ELR (cell line): Measurements from ENCODE around the gene ROCK2.
"Not testable (repeated sequence)": the region's sequence is repeated elsewhere in the genome, so short reads cannot be mapped to it uniquely, and the experiment has no call there.

Experiments
- DNase-seq: peaks from one replicate; pipeline ENCODE4 v3.0.0-alpha.2; 2015; ENCODE audit warnings: low read depth

The ROCK2 gene

DNA sequence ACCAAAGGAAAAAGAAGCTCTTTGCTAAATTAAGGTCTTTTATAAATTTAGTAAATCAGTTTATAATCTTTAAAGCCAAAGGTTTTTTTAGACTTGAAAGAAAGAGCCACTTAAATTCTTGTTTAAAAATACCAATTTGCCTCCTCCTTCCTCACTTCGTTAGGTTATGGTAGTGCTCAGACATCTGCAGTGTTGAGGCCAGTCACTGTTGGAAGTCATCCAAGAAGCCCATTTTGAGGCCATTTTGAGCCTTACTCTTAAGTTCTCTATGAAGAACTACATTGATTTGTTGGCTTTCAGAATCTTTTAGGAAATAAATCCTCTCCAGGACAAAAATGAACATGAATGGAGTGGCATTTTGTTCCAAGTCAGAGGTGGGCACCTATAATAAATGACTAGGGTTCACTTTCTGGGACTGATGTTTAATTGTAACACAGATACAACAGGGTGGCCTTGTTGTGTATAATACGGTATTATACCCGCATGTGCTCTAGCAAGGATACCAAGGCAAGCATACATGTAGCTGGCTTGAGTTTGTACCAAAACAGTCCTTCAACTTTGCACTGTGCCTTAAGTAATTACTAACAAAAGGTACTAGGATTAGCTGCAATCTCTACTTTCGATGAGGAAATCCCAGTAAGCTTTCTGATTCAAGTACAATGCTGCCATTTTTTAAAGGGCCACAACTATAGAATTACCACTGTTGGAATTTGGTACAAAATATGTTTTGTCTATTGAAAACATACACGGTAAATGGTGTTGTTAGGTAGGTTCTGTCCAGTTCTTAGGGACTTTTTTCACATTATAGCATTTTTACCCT is 166.4 kb downstream of the ROCK2 start:
- DNase-seq: peak; percentile 13

DNA sequence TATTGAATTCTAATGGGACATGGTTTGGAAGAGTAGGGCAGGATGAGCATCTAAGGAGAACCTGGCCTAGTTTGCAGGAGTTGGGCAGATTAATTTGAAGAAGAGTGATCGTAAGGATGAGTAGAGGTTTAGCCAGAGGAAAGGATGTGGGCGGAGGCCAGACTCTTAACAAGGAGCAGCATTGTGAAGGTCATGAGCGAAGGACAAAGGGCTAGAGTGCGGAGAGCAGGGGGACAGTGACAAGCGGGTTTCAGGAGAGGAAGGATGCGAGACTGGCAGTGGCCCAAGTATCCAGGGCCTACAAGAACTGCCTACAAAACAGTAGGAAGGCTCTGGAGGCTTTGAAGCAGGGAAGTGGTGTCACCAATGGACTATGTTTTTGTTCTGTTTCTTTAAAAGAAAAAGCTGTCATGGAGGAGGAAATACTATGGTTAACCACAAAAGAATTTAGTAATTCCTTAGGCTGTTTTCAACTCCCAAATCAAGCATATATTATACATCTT is 169.1 kb downstream of the ROCK2 start:
- peak; percentile 59 for DNase-seq

DNA sequence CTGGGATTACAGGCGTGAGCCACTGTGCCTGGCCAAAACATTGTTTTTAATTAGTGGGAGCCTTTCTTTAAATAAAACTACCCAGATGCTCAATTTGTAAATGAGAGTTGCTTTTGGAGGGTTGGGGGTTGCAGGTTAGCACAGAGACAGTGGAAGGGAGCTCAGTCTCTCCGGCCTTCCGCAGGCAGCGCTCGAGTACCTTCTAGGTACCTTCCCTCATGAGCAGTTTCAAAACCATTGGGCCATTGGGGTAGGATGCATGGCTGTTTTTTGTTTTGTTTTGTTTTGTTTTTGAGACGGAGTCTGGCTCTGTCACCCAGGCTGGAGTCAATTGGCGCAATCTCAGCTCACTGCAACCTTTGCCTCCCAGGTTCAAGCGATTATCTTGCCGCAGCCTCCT is 170.2 kb downstream of the ROCK2 start:
- no peak for DNase-seq

DNA sequence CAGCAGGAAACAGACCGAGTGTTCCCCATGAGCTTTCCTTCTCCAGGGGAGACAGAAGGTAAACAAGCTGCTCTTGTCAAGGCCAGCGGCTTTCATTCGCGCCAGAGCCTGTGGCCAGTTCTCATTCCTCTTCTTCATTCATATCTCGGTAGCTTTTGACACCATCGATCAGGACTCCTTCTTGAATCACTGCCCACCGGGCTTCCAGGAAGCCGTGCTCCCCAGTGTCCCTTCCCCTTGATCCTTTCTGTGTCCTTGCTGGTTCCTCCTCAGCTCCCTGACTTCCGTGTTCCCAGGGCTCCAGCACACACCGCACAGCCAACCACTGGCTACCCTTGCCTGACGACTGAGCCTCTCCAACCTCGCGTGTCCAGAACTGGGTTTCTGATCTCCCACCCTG is 175.1 kb downstream of the ROCK2 start:
- DNase-seq: no peak

DNA sequence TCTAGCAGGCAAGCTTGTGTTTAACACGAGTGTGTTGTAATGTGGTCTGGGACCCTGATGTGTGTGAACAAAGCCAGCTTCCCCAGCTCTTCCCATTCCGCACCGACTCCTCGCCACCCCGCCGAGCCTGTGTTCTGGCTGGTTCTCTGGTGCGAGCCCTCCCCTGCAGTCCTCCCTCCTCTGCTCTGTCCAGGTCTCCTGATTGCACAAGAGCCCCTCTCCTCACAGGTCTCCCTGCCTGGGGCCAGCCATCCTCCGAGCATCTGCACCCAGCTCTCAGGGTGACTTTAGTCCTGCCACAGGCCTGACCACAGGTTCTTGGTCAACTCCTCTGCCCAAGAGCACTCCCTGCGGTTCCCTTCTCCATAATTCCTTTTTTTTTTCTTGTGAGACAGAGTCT is 175.9 kb downstream of the ROCK2 start:
- no peak for DNase-seq

DNA sequence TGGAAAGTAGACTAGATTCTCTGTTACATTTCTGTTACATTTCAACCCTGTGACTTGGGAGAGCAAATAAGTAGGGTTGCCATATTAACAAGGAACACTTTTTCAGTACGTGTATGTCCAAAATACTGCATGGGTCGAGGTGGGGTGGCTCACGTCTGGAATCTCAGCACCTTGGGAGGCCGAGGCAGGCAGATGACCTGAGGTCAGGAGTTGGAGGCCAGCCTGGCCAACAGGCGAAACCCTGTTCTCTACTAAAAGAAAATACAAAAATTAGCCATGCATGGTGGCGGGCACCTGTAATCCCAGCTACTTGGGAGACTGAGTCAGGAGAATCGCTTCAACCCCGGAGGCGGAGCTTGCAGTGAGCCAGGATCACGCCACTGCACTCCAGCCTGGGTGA is 178.0 kb downstream of the ROCK2 start:
- DNase-seq: no peak

DNA sequence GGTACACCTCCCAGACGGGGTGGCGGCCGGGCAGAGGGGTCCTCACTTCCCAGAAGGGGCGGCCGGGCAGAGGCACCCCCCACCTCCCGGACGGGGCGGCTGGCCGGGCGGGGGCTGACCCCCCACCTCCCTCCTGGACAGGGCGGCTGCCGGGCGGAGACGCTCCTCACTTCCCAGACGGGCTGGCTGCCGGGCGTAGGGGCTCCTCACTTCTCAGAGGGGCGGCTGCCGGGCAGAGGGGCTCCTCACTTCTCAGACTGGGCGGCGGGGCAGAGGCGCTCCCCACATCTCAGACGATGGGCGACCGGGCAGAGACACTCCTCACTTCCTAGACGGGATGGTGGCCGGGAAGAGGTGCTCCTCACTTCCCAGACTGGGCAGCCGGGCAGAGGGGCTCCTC is 179.4 kb downstream of the ROCK2 start:
- DNase-seq: not testable (repeated sequence)

DNA sequence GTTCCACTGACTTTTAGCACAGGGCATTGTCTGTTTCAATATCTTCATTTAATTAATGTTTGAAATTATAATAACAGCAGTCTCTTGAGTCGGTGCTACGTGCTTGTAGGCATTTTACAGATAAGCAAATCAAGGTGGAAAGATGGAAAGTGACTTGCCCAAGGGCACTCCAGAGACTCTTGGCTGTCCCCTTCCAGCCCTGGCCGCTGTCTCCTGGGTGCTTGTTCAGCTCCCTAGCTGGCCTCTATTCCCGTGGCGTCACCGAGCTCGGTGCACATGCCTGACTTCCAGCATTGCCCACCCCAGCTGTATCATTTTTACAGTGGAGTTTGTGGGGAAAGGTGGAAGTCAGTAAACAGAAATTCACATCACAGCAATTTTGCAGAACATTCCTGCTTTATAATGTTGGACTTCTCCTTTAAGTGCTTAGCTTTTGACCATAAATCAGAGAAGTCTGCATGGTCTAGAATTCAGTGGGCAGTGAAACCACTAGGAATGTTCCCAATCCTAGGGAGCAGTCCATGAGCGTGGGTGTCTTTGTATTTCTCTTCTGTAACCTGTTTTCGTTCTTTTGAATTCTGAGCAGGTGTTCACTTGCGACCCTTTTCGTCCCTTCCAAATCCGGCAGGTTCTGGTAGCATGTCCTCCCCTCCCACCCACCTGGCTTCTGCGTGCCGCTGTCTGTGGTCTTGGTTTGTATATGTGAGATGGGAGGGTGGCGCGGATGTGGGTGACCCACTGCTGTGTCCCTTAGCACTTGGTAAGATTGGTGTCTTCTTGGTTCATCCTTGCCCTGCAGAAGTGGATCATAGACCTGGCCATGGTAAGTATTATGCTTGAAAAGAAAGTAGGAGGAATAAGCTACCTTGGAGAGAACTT is 180.8 kb downstream of the ROCK2 start:
- DNase-seq: no peak

DNA sequence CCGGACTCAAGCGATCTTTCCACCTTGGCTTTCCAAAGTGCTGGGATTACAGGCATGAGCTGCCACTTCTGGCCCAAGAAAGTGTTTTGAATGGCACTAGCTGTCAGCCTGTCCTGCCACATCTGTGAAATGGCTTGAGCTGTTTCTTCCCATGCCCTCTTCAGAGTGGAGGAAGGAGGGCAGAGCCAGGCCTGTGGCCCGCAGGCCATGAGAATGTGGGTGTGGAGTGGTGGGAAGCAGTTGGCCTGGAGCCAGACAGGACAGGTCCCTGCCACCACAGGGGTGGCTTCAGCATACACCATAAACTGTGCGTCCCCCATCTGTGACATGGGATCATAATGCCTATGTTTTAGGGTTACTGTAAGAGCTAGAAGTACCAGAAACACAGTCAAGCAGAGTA is 182.7 kb downstream of the ROCK2 start:
- no peak for DNase-seq

DNA sequence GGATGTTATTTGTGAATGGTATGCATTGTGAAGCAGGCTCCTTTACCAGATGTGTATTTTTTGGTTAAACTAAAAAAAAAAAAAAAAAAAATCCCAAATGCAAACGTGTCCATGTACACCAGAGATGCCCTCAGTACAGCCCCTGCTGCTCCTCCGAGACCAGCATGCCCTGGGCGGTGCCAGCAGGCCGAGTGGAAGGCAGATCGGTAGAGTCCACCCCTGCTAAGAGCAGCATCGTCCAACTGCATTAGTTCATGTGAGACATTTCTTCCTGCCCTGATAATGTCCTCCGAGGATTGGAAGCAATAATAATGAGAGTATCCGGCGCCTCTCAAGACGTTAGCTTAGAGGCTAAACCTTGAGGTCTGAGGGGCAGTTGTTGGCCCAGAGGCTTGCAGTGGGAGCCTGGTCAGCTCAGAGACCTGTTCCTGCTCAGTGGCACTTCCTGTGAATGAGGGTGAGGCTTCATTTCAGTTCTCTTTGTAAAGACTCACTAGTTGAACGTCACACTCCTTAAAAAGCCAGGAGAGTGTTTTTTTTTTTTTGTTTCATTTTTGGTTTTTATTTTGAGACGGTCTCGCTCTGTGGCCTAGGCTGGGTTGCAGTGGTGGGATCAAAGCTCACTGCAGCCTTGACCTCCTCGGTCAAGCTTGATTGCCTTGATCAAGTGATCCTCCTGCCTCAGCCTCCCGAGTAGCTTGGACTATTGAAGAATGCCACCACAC is 183.5 kb downstream of the ROCK2 start:
- DNase-seq: no peak

DNA sequence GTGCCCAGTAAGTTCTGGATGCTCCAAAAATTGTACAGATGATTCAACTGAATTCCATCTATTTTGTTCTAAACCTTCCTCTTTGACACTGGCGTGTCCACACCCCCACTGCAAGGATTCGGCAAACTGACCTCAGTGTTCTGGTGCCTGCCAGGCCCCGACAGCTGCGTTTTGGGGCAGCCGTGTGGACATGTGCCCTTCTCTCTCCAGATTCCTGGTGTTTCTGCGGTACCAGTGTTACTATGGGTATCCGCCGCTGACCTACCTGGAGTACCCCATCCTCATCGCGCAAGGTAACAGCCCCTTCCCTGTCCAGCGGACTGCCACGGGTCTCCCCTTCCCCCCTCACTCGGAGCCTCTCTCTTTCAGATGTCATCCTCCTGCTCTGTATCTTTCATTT is 184.2 kb downstream of the ROCK2 start:
- no peak for DNase-seq

DNA sequence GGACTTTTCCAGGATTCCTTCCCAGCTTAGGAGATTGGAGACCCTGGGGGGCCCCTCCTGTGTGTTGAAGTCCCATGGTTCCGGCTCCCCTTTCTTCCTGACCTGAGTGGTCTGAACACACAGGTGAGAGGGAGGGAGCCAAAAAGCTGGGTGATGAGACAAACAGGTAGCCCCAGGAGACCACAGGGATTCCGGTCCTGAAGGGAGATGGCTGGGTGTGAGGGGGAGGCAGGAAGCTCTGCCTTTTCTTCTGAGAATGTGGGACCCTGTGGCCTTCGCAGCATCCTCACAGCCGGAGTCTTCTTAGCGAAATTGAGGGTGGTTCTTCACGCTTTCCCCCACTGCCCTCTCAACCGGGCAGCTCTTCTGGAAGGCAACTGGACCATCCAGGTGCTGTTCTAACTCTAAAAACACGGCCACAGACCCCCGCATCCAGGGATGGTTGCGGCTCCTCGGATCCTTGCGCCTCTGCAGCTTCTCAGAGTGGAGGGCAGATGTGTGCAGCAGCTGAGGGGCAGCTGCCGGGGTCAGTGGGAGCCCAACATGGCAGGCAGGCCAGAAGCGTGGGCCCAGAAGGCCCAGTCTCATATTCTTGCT is 184.8 kb downstream of the ROCK2 start:
- no peak for DNase-seq

DNA sequence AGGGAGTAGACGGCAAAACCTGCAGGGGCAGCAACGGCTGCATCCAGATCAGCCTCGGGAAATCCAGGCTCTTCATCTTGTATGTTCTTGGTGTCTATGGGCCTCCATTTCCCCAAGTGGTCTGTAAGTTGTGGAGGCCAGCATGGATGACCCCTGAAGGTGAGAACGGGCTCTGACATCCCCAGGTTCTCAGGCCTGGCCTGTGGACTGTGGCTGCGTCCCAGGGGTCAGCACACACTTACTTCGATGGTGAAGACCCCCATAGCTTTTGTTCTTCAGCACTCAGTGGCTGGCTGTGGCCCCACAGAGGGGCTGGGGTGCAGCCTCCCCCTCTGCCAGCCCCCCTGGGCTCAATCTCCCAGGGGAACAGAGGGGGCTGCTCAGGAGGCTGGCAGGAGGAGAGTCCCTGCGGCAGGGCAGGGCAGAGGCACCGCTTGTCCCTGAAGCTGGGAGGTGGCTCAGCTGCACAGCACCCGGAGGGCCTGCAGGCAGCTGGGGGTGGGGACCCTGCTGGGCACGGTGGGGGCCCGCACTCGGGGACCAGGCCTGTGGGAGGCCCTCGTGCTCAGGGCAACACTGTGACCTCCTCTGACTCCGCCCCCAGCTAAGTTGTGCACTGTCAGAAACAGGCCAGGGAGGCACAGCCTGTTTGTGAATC is 185.4 kb downstream of the ROCK2 start:
- no peak for DNase-seq

DNA sequence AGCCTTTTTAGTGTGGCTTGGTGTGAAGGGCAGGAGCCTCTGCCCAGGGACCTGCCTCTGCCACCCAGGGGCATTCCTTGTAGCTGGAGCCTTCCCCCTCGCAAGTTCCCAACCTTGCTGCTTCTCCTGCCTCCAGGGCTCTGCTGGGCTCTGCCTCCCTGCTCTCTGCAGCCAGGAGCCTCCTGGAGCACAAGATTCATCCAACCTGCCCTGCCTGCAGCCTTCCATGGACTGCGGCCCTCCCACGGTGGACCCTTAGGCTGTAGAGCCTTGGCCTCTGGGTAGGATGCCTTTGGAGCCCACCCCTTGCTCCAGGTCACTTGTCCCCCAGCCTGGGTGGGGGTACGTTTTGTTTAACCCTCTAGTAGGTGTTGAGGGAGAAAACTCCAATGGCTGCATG is 186.7 kb downstream of the ROCK2 start:
- DNase-seq: no peak

DNA sequence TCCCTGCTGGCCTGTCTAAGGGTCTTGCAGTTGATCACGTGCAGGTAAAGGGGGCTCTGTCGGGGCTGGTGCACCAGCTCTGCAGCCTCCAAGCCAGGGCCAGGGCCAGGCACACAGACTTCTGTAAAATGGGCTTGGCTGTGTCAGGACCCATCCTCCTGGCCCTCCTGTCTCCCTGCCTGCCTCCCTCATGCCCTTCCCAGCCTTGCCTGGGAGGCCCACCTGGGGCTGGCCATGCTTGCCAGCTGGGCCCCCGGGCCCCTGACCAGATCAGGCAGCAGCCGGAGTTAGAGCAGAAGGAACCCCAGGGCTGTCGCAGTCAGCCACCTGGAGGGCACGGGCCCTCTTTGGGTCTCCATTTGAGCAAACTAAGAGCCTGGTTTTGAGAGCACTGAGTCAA is 187.1 kb downstream of the ROCK2 start:
- no peak for DNase-seq

DNA sequence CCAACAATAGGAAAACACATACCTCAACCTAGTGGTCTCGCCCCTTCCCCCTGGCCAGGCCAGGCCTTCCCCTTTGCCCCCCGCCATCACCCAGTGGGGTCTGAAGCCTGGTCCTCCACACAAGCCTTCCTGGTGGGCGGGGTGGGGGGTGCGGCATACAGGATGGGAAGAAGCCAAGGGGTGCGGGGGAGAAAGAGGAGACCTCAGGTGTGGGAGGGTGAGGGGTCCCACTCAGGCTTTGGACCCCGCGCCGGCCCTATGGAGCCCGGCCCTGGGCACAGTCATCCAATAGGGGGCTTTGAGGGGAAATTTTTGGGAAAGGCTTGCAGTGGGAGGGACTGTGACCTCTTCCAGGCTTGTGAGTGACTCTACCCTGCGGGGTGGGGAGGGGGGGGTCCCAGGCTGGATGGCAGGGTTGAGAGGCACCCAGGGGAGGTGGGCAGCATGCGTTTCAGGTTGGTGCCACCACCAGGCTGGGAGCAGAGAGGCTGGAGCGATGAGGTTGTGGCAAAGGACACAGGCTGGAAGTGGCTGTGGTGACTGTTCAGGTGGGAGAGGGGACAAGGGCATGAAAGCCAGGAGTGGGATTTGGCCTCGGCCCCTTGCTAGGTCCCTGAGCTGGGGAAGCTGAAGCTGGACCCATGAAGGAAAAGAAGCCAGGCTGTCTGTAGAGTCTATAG is 187.9 kb downstream of the ROCK2 start:
- no peak for DNase-seq

DNA sequence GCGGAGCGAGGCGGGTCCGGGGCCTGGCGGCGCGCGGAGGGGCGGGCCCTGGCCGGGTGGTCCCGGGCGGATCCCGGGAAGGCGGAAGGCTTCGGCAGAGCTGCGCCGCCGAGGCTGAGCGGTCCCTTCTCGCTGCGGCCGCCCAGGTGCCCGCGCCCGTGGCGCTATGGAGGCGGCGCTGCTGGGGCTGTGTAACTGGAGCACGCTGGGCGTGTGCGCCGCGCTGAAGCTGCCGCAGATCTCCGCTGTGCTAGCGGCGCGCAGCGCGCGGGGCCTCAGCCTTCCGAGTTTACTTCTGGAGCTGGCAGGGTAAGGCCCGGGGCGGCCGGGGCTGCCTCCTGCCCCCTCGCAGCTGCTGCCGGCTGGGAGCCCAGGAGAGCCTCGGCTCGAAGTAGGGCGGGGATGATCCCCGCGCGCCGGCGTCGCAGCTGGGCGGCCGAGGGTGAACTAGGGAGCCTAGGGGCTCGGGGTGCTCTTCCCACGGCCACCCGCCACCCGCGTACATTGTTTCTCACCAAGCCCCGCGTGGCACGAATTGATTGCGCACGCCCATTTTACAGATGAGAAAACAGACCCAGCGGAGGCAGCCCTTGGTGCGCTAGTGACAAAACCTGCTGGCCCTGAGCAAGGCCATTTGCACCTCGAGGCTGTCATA is 188.9 kb downstream of the ROCK2 start, which contains the start of gene SLC66A3:
Gene SLC66A3 (plus strand): TSS at position 87 of the 655 bp plus-strand sequence. CDS start 80 bp downstream, at position 167.
- DNase-seq: peak; percentile 78

DNA sequence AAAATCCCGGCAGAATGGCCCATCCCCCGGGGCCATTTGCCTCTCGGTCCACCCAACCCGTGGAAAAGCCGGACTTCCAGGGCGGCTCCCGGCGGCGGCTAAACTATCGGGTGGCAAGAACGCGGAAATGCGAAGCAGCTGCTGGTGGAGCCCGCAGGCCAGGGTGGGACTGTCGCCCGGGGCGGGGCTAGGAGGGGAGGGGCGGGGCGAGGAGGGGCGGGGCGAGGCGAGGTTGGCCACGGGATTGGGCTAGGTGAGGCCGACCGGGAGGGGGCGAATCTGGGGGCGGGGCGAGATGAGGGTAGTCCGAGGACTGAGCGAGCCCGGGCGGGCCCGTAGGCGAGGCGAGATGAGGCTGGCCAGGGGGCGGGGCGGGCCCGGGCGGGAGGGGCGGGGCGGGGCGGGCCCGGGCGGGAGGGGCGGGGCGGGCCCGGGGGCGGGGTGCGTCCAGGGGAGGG is 189.5 kb downstream of the ROCK2 start:
- peak; percentile 94 for DNase-seq

DNA sequence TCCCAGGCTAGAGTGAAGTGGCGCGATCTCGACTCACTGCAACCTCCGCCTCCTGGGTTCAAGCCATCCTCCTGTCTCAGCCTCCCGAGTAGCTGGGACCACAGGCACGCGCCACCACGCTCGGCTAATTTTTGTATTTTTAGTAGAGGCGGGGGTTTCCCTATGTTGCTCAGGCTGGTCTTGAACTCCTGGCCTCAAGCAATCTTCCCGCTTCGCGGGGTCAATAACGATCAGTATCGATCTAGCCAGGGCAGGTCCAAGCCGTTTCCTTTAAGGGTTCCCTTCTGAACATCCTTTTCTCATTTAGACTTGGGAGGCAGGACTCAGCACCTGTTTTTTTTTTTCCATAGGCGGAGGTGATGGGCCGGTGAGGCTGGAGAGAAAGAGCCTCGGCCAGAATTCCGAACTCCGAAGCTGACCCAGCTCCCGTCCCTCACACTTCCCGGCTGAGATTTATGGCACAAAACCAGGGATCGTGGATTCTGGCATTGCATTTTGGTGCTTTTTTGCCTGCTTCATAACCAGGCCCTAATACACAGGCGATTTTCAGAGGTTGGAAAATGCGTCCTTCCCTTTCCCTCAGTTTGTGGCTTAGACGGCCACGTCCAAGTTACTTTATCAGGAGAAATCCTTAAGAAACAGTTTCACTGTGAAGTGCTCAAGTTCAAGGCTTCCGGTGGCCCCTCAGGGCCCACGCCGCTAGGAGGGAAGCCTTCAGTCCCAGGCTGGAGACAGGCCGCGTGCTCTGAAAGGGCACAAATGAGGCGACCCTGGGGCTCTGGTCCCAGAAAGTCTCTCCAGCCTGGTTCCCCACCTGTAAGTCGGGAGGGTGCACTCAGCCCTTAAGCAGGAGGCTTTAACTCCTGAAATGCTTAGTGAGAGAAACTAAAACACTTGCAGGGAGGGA is 190.2 kb downstream of the ROCK2 start:
- no peak for DNase-seq
